HG03575 (cell line): ENCODE data around the gene NUP210L.
"Not testable (repeated sequence)": the region's sequence is repeated elsewhere in the genome, so short reads cannot be mapped to it uniquely, and the experiment has no call there.

Experiments used
- ATAC-seq: cut with Tn5 transposase; IDR thresholded peaks from one replicate; pipeline ENCODE4 v1.9.1; 2021; ENCODE audit not compliant: unreplicated experiment, insufficient number of reproducible peaks, low FRiP score; ENCODE audit errors: extremely low read depth

NUP210L gene

GRCh38 chr1:154171880-154172279 is 17.0 kb upstream of the NUP210L start:
- no peak for ATAC-seq

- no peak for ATAC-seq
Observed at GRCh38 chr1:154171223-154171583, 16.3 kb upstream of the NUP210L start.

GRCh38 chr1:154170547-154171222 is 15.8 kb upstream of the NUP210L start:
- no peak for ATAC-seq

- ATAC-seq: no peak
Observed at GRCh38 chr1:154167461-154167860, 12.6 kb upstream of the NUP210L start.

- ATAC-seq: no peak
Observed at GRCh38 chr1:154166207-154166606, 11.3 kb upstream of the NUP210L start.

- ATAC-seq: no peak
Observed at GRCh38 chr1:154159554-154159953, 4.7 kb upstream of the NUP210L start.

GRCh38 chr1:154158307-154159125 is 3.6 kb upstream of the NUP210L start:
- ATAC-seq: no peak

- ATAC-seq: no peak
Observed at GRCh38 chr1:154157520-154158306, 2.8 kb upstream of the NUP210L start.

GRCh38 chr1:154155251-154155650 is 378 bp upstream of the NUP210L start:
- no peak for ATAC-seq

- no peak for ATAC-seq
Observed at GRCh38 chr1:154154053-154154452, 820 bp downstream of the NUP210L start.

GRCh38 chr1:154151311-154151710 is 3.6 kb downstream of the NUP210L start:
- no peak for ATAC-seq

GRCh38 chr1:154148807-154149206 is 6.1 kb downstream of the NUP210L start:
- no peak for ATAC-seq

- ATAC-seq: not testable (repeated sequence)
Observed at GRCh38 chr1:154147505-154147904, 7.4 kb downstream of the NUP210L start.

- no peak for ATAC-seq
Observed at GRCh38 chr1:154145986-154146385, 8.9 kb downstream of the NUP210L start.

GRCh38 chr1:154142358-154142757 is 12.5 kb downstream of the NUP210L start:
- no peak for ATAC-seq

GRCh38 chr1:154141240-154141639 is 13.6 kb downstream of the NUP210L start:
- ATAC-seq: no peak

- no peak for ATAC-seq
Observed at GRCh38 chr1:154137888-154138287, 17.0 kb downstream of the NUP210L start.

GRCh38 chr1:154133256-154133655 is 21.6 kb downstream of the NUP210L start:
- no peak for ATAC-seq

- no peak for ATAC-seq
Observed at GRCh38 chr1:154129391-154129970, 25.4 kb downstream of the NUP210L start.
